HG03139 (cell line): ENCODE measurements around the gene LSP1.
"Not testable (repeated sequence)": the region's sequence is repeated elsewhere in the genome, so short reads cannot be mapped to it uniquely, and the experiment has no call there.

Experiments
- ATAC-seq: cut with Tn5 transposase; IDR thresholded peaks from one replicate; pipeline ENCODE4 v1.9.1; 2021; ENCODE audit not compliant: unreplicated experiment

LSP1 gene

GRCh38 chr11:1875093-1875850, 22.4 kb downstream of the LSP1 start:
- no peak for ATAC-seq

- ATAC-seq, result not testable (repeated sequence)
These were observed 23.0 kb downstream of the LSP1 start for GRCh38 chr11:1875851-1876301.

GRCh38 chr11:1876361-1877063, 23.6 kb downstream of the LSP1 start:
- no peak for ATAC-seq

GRCh38 chr11:1877211-1878136, 24.6 kb downstream of the LSP1 start:
- no peak for ATAC-seq

- no peak for ATAC-seq
These were observed 25.5 kb downstream of the LSP1 start for GRCh38 chr11:1878137-1879031.

GRCh38 chr11:1879342-1879940, 26.6 kb downstream of the LSP1 start:
- no peak for ATAC-seq

- no peak for ATAC-seq
These were observed 27.2 kb downstream of the LSP1 start for GRCh38 chr11:1879941-1880720.

GRCh38 chr11:1880746-1881441, 28.0 kb downstream of the LSP1 start:
- ATAC-seq, result no peak

- ATAC-seq, result no peak
These were observed 28.8 kb downstream of the LSP1 start for GRCh38 chr11:1881442-1882264.

- no peak for ATAC-seq
These were observed 29.7 kb downstream of the LSP1 start for GRCh38 chr11:1882265-1883238.

GRCh38 chr11:1883346-1884302, 30.7 kb downstream of the LSP1 start:
- no peak for ATAC-seq

GRCh38 chr11:1884303-1884700, 31.4 kb downstream of the LSP1 start:
- no peak for ATAC-seq

GRCh38 chr11:1886551-1886950, 33.7 kb downstream of the LSP1 start:
- ATAC-seq, result not testable (repeated sequence)

- ATAC-seq, result no peak
These were observed 34.8 kb downstream of the LSP1 start for GRCh38 chr11:1887451-1888346.
